A673 (cell line): ENCODE results near the gene PPP1CA. TPM values are rescaled to one million over a fixed set of nuclear protein-coding genes. Genes with fewer than 3 reads are reported as not detected.

Experiments
- BruUV-seq: library from RNA; stranded (reverse); fragments of 400-500 nt; replicated peaks from 2 replicates; lab custom pipeline; 2021; lab: Mats Ljungman, UMichigan
- CTCF ChIA-PET: fragments of 300-600 bp; sonication (Branson Sonifier 250); formaldehyde crosslinking; loops from one replicate; lab custom pipeline; 2022; ENCODE audit warnings: antibody characterized with exemption; lab: Charles Lee
- POLR2A ChIA-PET: fragments of 300-600 bp; sonication (Branson Sonifier 250); formaldehyde crosslinking; loops from one replicate; lab custom pipeline; 2022; ENCODE audit warnings: antibody characterized with exemption; ENCODE audit not compliant: low non-redundant PET; lab: Charles Lee
- DNase-seq: peaks from one replicate; pipeline ENCODE4 v3.0.0-alpha.2; 2015; ENCODE audit warnings: low spot score
- H3K27ac ChIP-seq: fragments of 200-600 bp; sonication (generic); 2 replicates; pipeline ENCODE4 v1.5.1; 2016; ENCODE audit warnings: mixed run types, low read depth, mild to moderate bottlenecking, mixed read lengths, antibody characterized with exemption, low read length; ENCODE audit not compliant: poor library complexity, severe bottlenecking
- H3K27me3 ChIP-seq: fragments of 200-600 bp; sonication (generic); replicated peaks from 2 replicates; pipeline ENCODE4 v1.6.1; 2017; ENCODE audit warnings: mixed run types, low read depth, mild to moderate bottlenecking, mixed read lengths, antibody characterized with exemption, low read length; ENCODE audit not compliant: insufficient read depth, poor library complexity
- H3K36me3 ChIP-seq: fragments of 200-600 bp; sonication (generic); 2 replicates; pipeline ENCODE4 v1.6.1; 2016; ENCODE audit warnings: mixed run types, mild to moderate bottlenecking, mixed read lengths, antibody characterized with exemption, low read length; ENCODE audit not compliant: insufficient read depth, poor library complexity, severe bottlenecking
- H3K4me1 ChIP-seq: fragments of 200-600 bp; sonication (generic); 2 replicates; pipeline ENCODE4 v1.6.1; 2017; ENCODE audit warnings: mixed run types, mild to moderate bottlenecking, mixed read lengths, antibody characterized with exemption, low read length; ENCODE audit not compliant: insufficient read depth, poor library complexity, severe bottlenecking
- H3K4me3 ChIP-seq: fragments of 200-600 bp; sonication (generic); 2 replicates; pipeline ENCODE4 v1.5.1; 2016; ENCODE audit warnings: low read depth, mixed run types, mild to moderate bottlenecking, mixed read lengths, low read length; ENCODE audit not compliant: poor library complexity, severe bottlenecking
- H3K9me3 ChIP-seq: fragments of 200-600 bp; sonication (generic); 2 replicates; pipeline ENCODE4 v1.6.1; 2016; ENCODE audit warnings: mixed run types, low read depth, mild to moderate bottlenecking, mixed read lengths, antibody characterized with exemption, low read length; ENCODE audit not compliant: poor library complexity, severe bottlenecking
- CTCF ChIP-seq: fragments of 300-800, 200-600 bp; sonication (generic); conservative IDR thresholded peaks from 2 replicates; pipeline ENCODE4 v1.5.1; 2017; ENCODE audit warnings: low read depth, mild to moderate bottlenecking, antibody characterized with exemption, low read length, moderate library complexity, mixed read lengths
- EZH2 ChIP-seq: fragments of 200-600 bp; sonication (generic); IDR thresholded peaks from 2 replicates; pipeline ENCODE4 v1.6.1; 2017; ENCODE audit warnings: borderline replicate concordance, low read depth, mild to moderate bottlenecking, mixed read lengths, antibody characterized with exemption, low read length; ENCODE audit not compliant: poor library complexity, severe bottlenecking
- intact Hi-C: fragments of 100-400 bp; cut with micrococcal nuclease; formaldehyde crosslinking; loops from one replicate; pipeline ENCODE4 v1.10.0; 2022; ENCODE audit not compliant: unreplicated experiment
- total RNA-seq: library from RNA; stranded (reverse); gene quantifications from 2 replicates; pipeline ENCODE4 v1.2.3, GENCODE V29; 2021

Gene PPP1CA
- total RNA-seq, 1 experiment from 2014 or later: 239 TPM

GRCh38 chr11:67356387-67356863, 45.2 kb downstream of the PPP1CA start:
- Histone ChIP-seq H3K27me3 (no peaks in the 10 kb centered on the region), H3K4me1 (peaks cover 24% of the 10 kb centered on the region), H3K36me3 (no peaks in the 10 kb centered on the region), H3K4me3 (no peak overlapping the region), H3K27ac (no peak overlapping the region), H3K9me3 (no peaks in the 10 kb centered on the region)
- intact Hi-C loops: no loop called here
- ChIA-PET CTCF (interaction anchor here (0.7 to 3.4 kb wide), 3 partner anchors 9 to 25 kb away, joined by 3 to 62 read pairs (median 7); no protein-coding TSS in a partner anchor), POLR2A (interaction anchor here (0.6 kb wide), 1 partner anchor 94 kb away, joined by 3 read pairs; no protein-coding TSS in a partner anchor)
- no TSS peak for BruUV-seq
- TF ChIP-seq EZH2: no peak
- no peak for TF ChIP-seq CTCF
- DNase-seq: no peak

GRCh38 chr11:67355794-67356386, 45.8 kb downstream of the PPP1CA start:
- no peak for DNase-seq
- Histone ChIP-seq H3K4me3 (no peak overlapping the region), H3K27me3 (no peaks in the 10 kb centered on the region), H3K9me3 (no peaks in the 10 kb centered on the region), H3K27ac (no peak overlapping the region), H3K4me1 (peaks cover 25% of the 10 kb centered on the region), H3K36me3 (no peaks in the 10 kb centered on the region)
- BruUV-seq: no TSS peak
- ChIA-PET CTCF (interaction anchor here (0.6 to 3.4 kb wide), 6 partner anchors 9 to 81 kb away, joined by 3 to 62 read pairs (median 8); partner anchors contain the start of gene PPP1CA), POLR2A (no interaction called here)
- TF ChIP-seq CTCF (no peak), EZH2 (no peak)
- intact Hi-C loops: no loop called here

GRCh38 chr11:67355023-67355793, 46.5 kb downstream of the PPP1CA start:
- H3K36me3 ChIP-seq: no peaks in the 10 kb centered on the region
- TF ChIP-seq CTCF (no peak), EZH2 (no peak)
- POLR2A ChIA-PET: no interaction called here
- peak overlapping the region; percentile 91 for H3K27ac ChIP-seq
- intact Hi-C loops: no loop called here
- H3K4me1 ChIP-seq: peaks cover 25% of the 10 kb centered on the region
- no peak overlapping the region for H3K4me3 ChIP-seq
- no peaks in the 10 kb centered on the region for H3K27me3 ChIP-seq
- CTCF ChIA-PET: interaction anchor here (0.6 to 3.4 kb wide), 5 partner anchors 16 to 80 kb away, joined by 7 to 62 read pairs (median 9); partner anchors contain the start of gene PPP1CA
- no peak for DNase-seq
- H3K9me3 ChIP-seq: no peaks in the 10 kb centered on the region
- no TSS peak for BruUV-seq
